Tibial nerve (tissue), 4 donors: Measurements from ENCODE around the gene LCORL. TPM values are rescaled to one million over a fixed set of nuclear protein-coding genes. Genes with fewer than 3 reads are reported as not detected.

Source experiments
- DNase-seq, 2 donors: peaks; one replicate each; pipeline ENCODE4 v3.0.0-alpha.2; 2019; ENCODE audit warnings: low spot score in 2 of 2
- H3K27ac ChIP-seq, 4 donors: fragments of 200-600 bp; sonication (generic) in 3 of 4; one replicate each; pipeline ENCODE4 v1.5.1; 2017 to 2019; ENCODE audit warnings: mild to moderate bottlenecking in 1 of 4
- H3K27me3 ChIP-seq, 2 donors: fragments of 200-600 bp; sonication (generic) in 1 of 2; one replicate each; pipeline versions ENCODE4 v1.5.1 to v1.6.0; 2017 to 2019
- H3K36me3 ChIP-seq, 3 donors: fragments of 200-600 bp; sonication (generic); one replicate each; pipeline ENCODE4 v1.5.1; 2018 to 2019
- H3K4me1 ChIP-seq, 4 donors: fragments of 200-600 bp; sonication (generic) in 3 of 4; one replicate each; pipeline ENCODE4 v1.5.1; 2017 to 2019
- H3K4me3 ChIP-seq, 4 donors: fragments of 200-600 bp; sonication (generic) in 3 of 4; one replicate each; pipeline ENCODE4 v1.5.1; 2017 to 2019; ENCODE audit warnings: mild to moderate bottlenecking in 1 of 4, moderate library complexity in 1 of 4
- H3K9me3 ChIP-seq, 4 donors: fragments of 200-600 bp; sonication (generic) in 3 of 4; one replicate each; pipeline ENCODE4 v1.5.1; 2017 to 2019
- EP300 ChIP-seq, 2 donors: sonication (generic); formaldehyde crosslinking; IDR thresholded peaks; one replicate each; pipeline ENCODE4 v1.6.1; 2017; ENCODE audit warnings: antibody characterized with exemption in 2 of 2, mild to moderate bottlenecking in 1 of 2
- POLR2A ChIP-seq, 2 donors: fragments of 450-650 bp; IDR thresholded peaks; one replicate each; pipeline ENCODE4 v1.6.1; 2017; ENCODE audit warnings: antibody characterized with exemption in 2 of 2, mild to moderate bottlenecking in 2 of 2, moderate library complexity in 2 of 2
- WGBS, 2 donors: methylation state at CpG; one replicate each; pipeline ENCODE4 v1.1.5; 2018; 5-methylcytosine and 5-hydroxymethylcytosine counted together
- total RNA-seq, 4 donors: library from RNA; depleted of rRNA; stranded (reverse); fragments of >200 nt; gene quantifications; one replicate each; pipeline ENCODE4 v1.1.0, GENCODE V29; 2016
- TF ChIP-seq, protein P1 (sequence below), 5 experiments: fragments of 200-600 bp in 3 of 5; fragments of 450-650 bp in 2 of 5; sonication (generic) in 3 of 5; IDR thresholded peaks; one replicate each; pipeline ENCODE4 v1.5.1; 2016 to 2019; ENCODE audit warnings: antibody characterized with exemption in 5 of 5, mild to moderate bottlenecking in 3 of 5, moderate library complexity in 2 of 5

Gene LCORL
- total RNA-seq, 4 donors from 2014 or later = 17.3 to 35.0 (median 18.7) TPM

- DNase-seq = no peak
- Histone ChIP-seq H3K4me3 (no peak overlapping the region), H3K27ac (no peak overlapping the region), H3K36me3 (no peaks in the 10 kb centered on the region), H3K4me1 (no peaks in the 10 kb centered on the region), H3K27me3 (no peaks in the 10 kb centered on the region), H3K9me3 (no peaks in the 10 kb centered on the region)
- 76 to 81% methylated on average over 2 of the region's 2 CpGs for WGBS, 2 donors
- TF ChIP-seq, protein P1, sequence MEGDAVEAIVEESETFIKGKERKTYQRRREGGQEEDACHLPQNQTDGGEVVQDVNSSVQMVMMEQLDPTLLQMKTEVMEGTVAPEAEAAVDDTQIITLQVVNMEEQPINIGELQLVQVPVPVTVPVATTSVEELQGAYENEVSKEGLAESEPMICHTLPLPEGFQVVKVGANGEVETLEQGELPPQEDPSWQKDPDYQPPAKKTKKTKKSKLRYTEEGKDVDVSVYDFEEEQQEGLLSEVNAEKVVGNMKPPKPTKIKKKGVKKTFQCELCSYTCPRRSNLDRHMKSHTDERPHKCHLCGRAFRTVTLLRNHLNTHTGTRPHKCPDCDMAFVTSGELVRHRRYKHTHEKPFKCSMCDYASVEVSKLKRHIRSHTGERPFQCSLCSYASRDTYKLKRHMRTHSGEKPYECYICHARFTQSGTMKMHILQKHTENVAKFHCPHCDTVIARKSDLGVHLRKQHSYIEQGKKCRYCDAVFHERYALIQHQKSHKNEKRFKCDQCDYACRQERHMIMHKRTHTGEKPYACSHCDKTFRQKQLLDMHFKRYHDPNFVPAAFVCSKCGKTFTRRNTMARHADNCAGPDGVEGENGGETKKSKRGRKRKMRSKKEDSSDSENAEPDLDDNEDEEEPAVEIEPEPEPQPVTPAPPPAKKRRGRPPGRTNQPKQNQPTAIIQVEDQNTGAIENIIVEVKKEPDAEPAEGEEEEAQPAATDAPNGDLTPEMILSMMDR (IDR thresholded peaks at IDR 0.05) = no peak
- TF ChIP-seq POLR2A (IDR thresholded peaks at IDR 0.05) (no peak), EP300 (IDR thresholded peaks at IDR 0.05) (no peak)
Observed at GRCh38 chr4:18033111-18034085, 11.8 kb upstream of the LCORL start.

GRCh38 chr4:18025288-18025687 lies 3.7 kb upstream of the LCORL start:
- H3K4me1 ChIP-seq = peaks cover 0 to 10% (median 1%) of the 10 kb centered on the region in 4 donors
- no peaks in the 10 kb centered on the region for H3K9me3 ChIP-seq
- TF ChIP-seq, protein P1 (IDR thresholded peaks at IDR 0.05) = no peak
- TF ChIP-seq EP300 (IDR thresholded peaks at IDR 0.05) = no peak
- no peak for TF ChIP-seq POLR2A (IDR thresholded peaks at IDR 0.05)
- no peak for DNase-seq
- H3K4me3 ChIP-seq = no peak overlapping the region
- no peaks in the 10 kb centered on the region for H3K27me3 ChIP-seq
- H3K27ac ChIP-seq = no peak overlapping the region
- no peaks in the 10 kb centered on the region for H3K36me3 ChIP-seq
- 77 to 87% methylated on average over 2 of the region's 2 CpGs for WGBS, 2 donors

DNA sequence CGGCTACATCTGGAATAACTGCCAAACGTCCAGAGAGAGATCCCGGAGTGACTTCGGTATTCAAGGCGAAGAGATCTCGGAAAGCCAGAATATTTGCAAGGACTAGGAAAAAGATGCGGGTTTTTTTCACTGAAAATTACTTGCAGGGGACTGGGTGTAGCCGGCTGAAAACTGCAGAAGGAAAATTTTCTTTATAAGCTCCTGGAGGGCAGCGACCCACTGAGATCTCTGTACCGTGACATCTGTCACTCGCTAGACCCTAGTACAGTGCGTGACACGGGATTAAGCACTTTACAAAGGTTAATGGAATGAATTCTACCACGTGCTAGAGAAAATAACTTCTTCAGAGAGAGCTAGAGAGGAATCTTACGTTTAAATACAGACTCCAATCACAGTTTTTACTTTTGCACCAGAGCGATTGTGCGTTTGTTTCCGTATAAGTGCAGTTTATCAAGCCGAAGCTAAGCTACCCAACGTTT lies 1.1 kb upstream of the LCORL start:
- no peak for DNase-seq
- no peaks in the 10 kb centered on the region for H3K27me3 ChIP-seq
- H3K4me3 ChIP-seq = peak overlapping the region; percentile 74 to 98 (median 90)
- H3K9me3 ChIP-seq = no peaks in the 10 kb centered on the region
- TF ChIP-seq, protein P1 (IDR thresholded peaks at IDR 0.05) = no peak
- TF ChIP-seq EP300 (IDR thresholded peaks at IDR 0.05) (no peak), POLR2A (IDR thresholded peaks at IDR 0.05) (no peak)
- H3K36me3 ChIP-seq = no peaks in the 10 kb centered on the region
- 0 to 1% methylated on average over 20 of the region's 20 CpGs for WGBS, 2 donors
- peaks cover 0 to 25% (median 5%) of the 10 kb centered on the region in 4 donors for H3K4me1 ChIP-seq
- H3K27ac ChIP-seq = peak overlapping the region; percentile 91 to 97 (median 96)

DNA sequence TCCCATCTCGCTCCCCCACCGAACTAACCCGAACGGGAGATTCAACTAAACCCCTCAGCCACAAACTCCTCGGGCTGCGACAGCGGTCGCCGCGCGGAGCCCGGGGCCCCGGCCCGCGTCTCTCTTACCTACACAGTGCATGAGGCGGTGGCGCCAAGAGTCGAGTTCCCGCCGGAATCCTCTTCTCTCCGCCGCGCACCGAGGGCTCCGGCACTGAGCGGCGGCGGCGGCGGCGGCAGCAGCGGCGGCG lies 160 bp downstream of the LCORL start:
- no peaks in the 10 kb centered on the region for H3K36me3 ChIP-seq
- peak overlapping the region; percentile 74 to 98 (median 90) for H3K4me3 ChIP-seq
- H3K9me3 ChIP-seq = no peaks in the 10 kb centered on the region
- H3K27ac ChIP-seq = peak overlapping the region; percentile 91 to 97 (median 96)
- peaks cover 0 to 25% (median 5%) of the 10 kb centered on the region in 4 donors for H3K4me1 ChIP-seq
- no peak for TF ChIP-seq EP300 (IDR thresholded peaks at IDR 0.05)
- peak; percentile 82 to 88 for TF ChIP-seq POLR2A (IDR thresholded peaks at IDR 0.05)
- 0 to 3% methylated on average over 13 to 22 of the region's 34 CpGs for WGBS, 2 donors
- DNase-seq = peak in 1 of 2 donors; percentile 6
- no peaks in the 10 kb centered on the region for H3K27me3 ChIP-seq

DNA sequence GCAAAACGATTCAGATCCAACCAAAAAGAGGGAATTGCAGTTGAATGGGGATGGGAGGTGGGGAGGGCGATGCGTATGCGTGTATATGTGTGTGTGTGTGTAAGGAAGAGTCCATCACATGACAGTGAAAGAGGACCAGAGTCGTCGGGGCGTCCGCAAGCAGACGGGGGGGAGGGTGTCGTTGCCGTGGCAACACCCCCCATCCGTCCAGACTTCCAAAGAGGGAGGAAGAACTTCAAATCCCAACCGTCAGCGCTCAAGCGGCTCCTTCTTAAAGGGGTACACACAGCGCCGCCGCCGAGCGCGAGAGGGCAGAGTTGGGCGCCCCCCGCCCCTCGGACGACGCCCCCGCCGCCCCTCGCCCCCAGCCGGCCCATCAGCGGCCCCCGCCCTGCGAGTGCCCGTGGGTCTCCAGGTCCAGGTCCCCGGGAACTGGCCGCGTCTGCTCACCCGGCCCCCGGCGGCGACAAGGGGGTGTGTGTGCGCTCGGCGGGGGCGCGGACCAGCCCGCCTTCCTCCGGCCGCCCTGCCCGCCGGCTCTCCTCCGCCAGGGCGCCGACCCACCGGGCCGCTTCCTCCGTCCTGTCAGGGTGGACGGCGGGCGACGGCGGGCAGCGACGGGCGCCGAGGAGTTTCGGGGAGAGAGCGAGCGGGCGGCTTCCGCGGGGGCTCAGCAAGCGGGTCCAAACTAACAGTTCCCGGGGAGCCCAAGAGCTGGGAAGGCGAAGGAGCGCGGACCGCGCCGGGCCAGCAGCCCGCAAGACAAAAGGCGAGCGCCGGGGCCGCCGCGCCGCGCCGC lies 685 bp downstream of the LCORL start:
- DNase-seq = peak; percentile 15 to 33
- TF ChIP-seq, protein P1 (IDR thresholded peaks at IDR 0.05) = peak in 2 of 5 experiments; percentile 20 to 25
- TF ChIP-seq POLR2A (IDR thresholded peaks at IDR 0.05) (no peak), EP300 (IDR thresholded peaks at IDR 0.05) (peak in 1 of 2 donors; percentile 7)
- no peaks in the 10 kb centered on the region for H3K9me3 ChIP-seq
- H3K4me1 ChIP-seq = peaks cover 0 to 25% (median 5%) of the 10 kb centered on the region in 4 donors
- H3K27ac ChIP-seq = peak overlapping the region; percentile 91 to 97 (median 96)
- WGBS, 2 donors = 0 to 1% methylated on average over 13 to 61 of the region's 90 CpGs
- H3K36me3 ChIP-seq = no peaks in the 10 kb centered on the region
- H3K4me3 ChIP-seq = peak overlapping the region; percentile 74 to 98 (median 90)
- H3K27me3 ChIP-seq = no peaks in the 10 kb centered on the region
